HEK293 (cell line): Measurements from ENCODE around the gene MED6.
A peak's percentile ranks its signal among the peaks of the same experiment; 100 is the strongest.

Experiments used
- CTCF ChIA-PET: fragments of 350-600 bp; formaldehyde crosslinking; extraction: SDS; loops from one replicate; lab custom pipeline; 2021; ENCODE audit warnings: antibody characterized with exemption; lab: Yijun Ruan, JAX
- POLR2A ChIA-PET: fragments of 300-600 bp; formaldehyde crosslinking; extraction: SDS; loops from one replicate; lab custom pipeline; 2020; ENCODE audit warnings: antibody characterized with exemption, inconsistent platforms; lab: Yijun Ruan, JAX
- H3K27ac ChIP-seq: fragments of 200-500 bp; sonication (Bioruptor generic); 2 replicates; pipeline ENCODE4 v1.5.1; 2014; ENCODE audit warnings: low read depth, low read length, control low read depth, inconsistent platforms; ENCODE audit errors: extremely low read depth
- H3K36me3 ChIP-seq, 2 experiments: fragments of 200-500 bp in 1 of 2; sonication (Bioruptor generic) in 1 of 2; 1 replicate in 1 of 2; 2 replicates in 1 of 2; pipeline ENCODE4 v1.5.1; 2014 to 2017; ENCODE audit warnings: inconsistent platforms in 2 of 2, low read length in 2 of 2; ENCODE audit not compliant: control insufficient read depth in 2 of 2, insufficient read depth in 1 of 2
- H3K4me1 ChIP-seq: fragments of 200-500 bp; sonication (Bioruptor generic); 2 replicates; pipeline ENCODE4 v1.5.1; 2014; ENCODE audit warnings: mild to moderate bottlenecking, low read length, inconsistent platforms; ENCODE audit not compliant: control insufficient read depth, insufficient read depth
- H3K4me3 ChIP-seq: 2 replicates; pipeline ENCODE4 v1.5.1; 2011; ENCODE audit warnings: low read depth, mild to moderate bottlenecking, control low read depth, low read length, moderate library complexity
- H3K9me3 ChIP-seq: fragments of 200-500 bp; sonication (Bioruptor generic); 2 replicates; pipeline ENCODE4 v1.5.1; 2014; ENCODE audit warnings: low read depth, low read length, inconsistent platforms; ENCODE audit not compliant: control insufficient read depth, insufficient read depth
- BCL11A ChIP-seq: fragments of 450-650 bp; formaldehyde crosslinking; IDR thresholded peaks from 2 replicates; pipeline ENCODE4 v1.5.1; 2016; ENCODE audit warnings: low read depth, missing biosample characterization, missing genetic modification characterization
- GLIS2 ChIP-seq: fragments of 450-650 bp; formaldehyde crosslinking; IDR thresholded peaks from 2 replicates; pipeline ENCODE4 v1.5.1; 2016; ENCODE audit warnings: missing biosample characterization, missing genetic modification characterization
- MYNN ChIP-seq: fragments of 450-650 bp; formaldehyde crosslinking; IDR thresholded peaks from 2 replicates; pipeline ENCODE4 v1.5.1; 2016; ENCODE audit warnings: missing biosample characterization, missing genetic modification characterization, borderline replicate concordance
- PRDM4 ChIP-seq: fragments of 450-650 bp; formaldehyde crosslinking; IDR thresholded peaks from 2 replicates; pipeline ENCODE4 v1.5.1; 2017; ENCODE audit warnings: missing biosample characterization, missing genetic modification characterization
- WT1 ChIP-seq: fragments of 450-650 bp; formaldehyde crosslinking; IDR thresholded peaks from 2 replicates; pipeline ENCODE4 v1.5.1; 2016; ENCODE audit warnings: missing biosample characterization, missing genetic modification characterization
- ZBTB21 ChIP-seq: fragments of 450-650 bp; formaldehyde crosslinking; IDR thresholded peaks from 2 replicates; pipeline ENCODE4 v1.5.1; 2017; ENCODE audit warnings: missing biosample characterization, missing genetic modification characterization
- ZBTB44 ChIP-seq: fragments of 450-650 bp; IDR thresholded peaks from 2 replicates; pipeline ENCODE4 v1.5.1; 2018; ENCODE audit warnings: missing biosample characterization, mild to moderate bottlenecking, missing genetic modification characterization
- ZBTB48 ChIP-seq: fragments of 450-650 bp; formaldehyde crosslinking; IDR thresholded peaks from 2 replicates; pipeline ENCODE4 v1.5.1; 2016; ENCODE audit warnings: missing biosample characterization, missing genetic modification characterization
- ZBTB6 ChIP-seq: fragments of 450-650 bp; formaldehyde crosslinking; IDR thresholded peaks from 2 replicates; pipeline ENCODE4 v1.5.1; 2017; ENCODE audit warnings: missing biosample characterization, missing genetic modification characterization
- ZBTB8A ChIP-seq: fragments of 450-650 bp; formaldehyde crosslinking; IDR thresholded peaks from 2 replicates; pipeline ENCODE4 v1.5.1; 2016; ENCODE audit warnings: missing biosample characterization, missing genetic modification characterization
- ZFP37 ChIP-seq: fragments of 450-650 bp; formaldehyde crosslinking; IDR thresholded peaks from 2 replicates; pipeline ENCODE4 v1.5.1; 2016; ENCODE audit warnings: missing biosample characterization, missing genetic modification characterization
- ZNF202 ChIP-seq: fragments of 450-650 bp; formaldehyde crosslinking; IDR thresholded peaks from 2 replicates; pipeline ENCODE4 v1.5.1; 2016; ENCODE audit warnings: missing biosample characterization, missing genetic modification characterization, borderline replicate concordance
- ZNF266 ChIP-seq: fragments of 450-650 bp; formaldehyde crosslinking; IDR thresholded peaks from 2 replicates; pipeline ENCODE4 v1.5.1; 2016; ENCODE audit warnings: missing biosample characterization, missing genetic modification characterization, low read depth
- ZNF37A ChIP-seq: fragments of 450-650 bp; IDR thresholded peaks from 2 replicates; pipeline ENCODE4 v1.5.1; 2018; ENCODE audit warnings: missing biosample characterization, missing genetic modification characterization
- ZNF391 ChIP-seq: fragments of 450-650 bp; formaldehyde crosslinking; IDR thresholded peaks from 2 replicates; pipeline ENCODE4 v1.5.1; 2016; ENCODE audit warnings: low read depth, missing biosample characterization, missing genetic modification characterization, borderline replicate concordance
- ZNF530 ChIP-seq: fragments of 450-650 bp; formaldehyde crosslinking; IDR thresholded peaks from 2 replicates; pipeline ENCODE4 v1.5.1; 2016; ENCODE audit warnings: low read depth, missing biosample characterization, missing genetic modification characterization
- ZNF548 ChIP-seq: fragments of 450-650 bp; formaldehyde crosslinking; IDR thresholded peaks from 2 replicates; pipeline ENCODE4 v1.5.1; 2016; ENCODE audit warnings: missing biosample characterization, missing genetic modification characterization
- ZNF558 ChIP-seq: fragments of 450-650 bp; formaldehyde crosslinking; IDR thresholded peaks from 2 replicates; pipeline ENCODE4 v1.5.1; 2016; ENCODE audit warnings: missing biosample characterization, missing genetic modification characterization
- ZNF654 ChIP-seq: fragments of 450-650 bp; formaldehyde crosslinking; IDR thresholded peaks from 2 replicates; pipeline ENCODE4 v1.5.1; 2016; ENCODE audit warnings: low read depth, missing biosample characterization, missing genetic modification characterization
- ZNF664 ChIP-seq: fragments of 450-650 bp; formaldehyde crosslinking; IDR thresholded peaks from 2 replicates; pipeline ENCODE4 v1.5.1; 2016; ENCODE audit warnings: missing biosample characterization, missing genetic modification characterization
- ZNF677 ChIP-seq: fragments of 450-650 bp; IDR thresholded peaks from 2 replicates; pipeline ENCODE4 v1.5.0; 2018; ENCODE audit warnings: missing biosample characterization, mild to moderate bottlenecking, missing genetic modification characterization, moderate library complexity
- ZNF701 ChIP-seq: fragments of 450-650 bp; formaldehyde crosslinking; IDR thresholded peaks from 2 replicates; pipeline ENCODE4 v1.5.1; 2016; ENCODE audit warnings: missing biosample characterization, missing genetic modification characterization
- ZNF785 ChIP-seq: fragments of 450-650 bp; formaldehyde crosslinking; IDR thresholded peaks from 2 replicates; pipeline ENCODE4 v1.5.1; 2016; ENCODE audit warnings: missing biosample characterization, missing genetic modification characterization
- ZNF837 ChIP-seq: fragments of 450-650 bp; formaldehyde crosslinking; IDR thresholded peaks from 2 replicates; pipeline ENCODE4 v1.5.1; 2016; ENCODE audit warnings: missing biosample characterization, missing genetic modification characterization

Gene MED6

GRCh38 chr14:70622111-70622712 lies 21.8 kb upstream of the MED6 start:
- CTCF ChIA-PET, result interaction anchor here (0.6 to 3.2 kb wide), 9 partner anchors 10 to 335 kb away, joined by 3 to 29 read pairs (median 4); no protein-coding TSS in a partner anchor
- no peak overlapping the region for H3K4me3 ChIP-seq
- no peaks in the 10 kb centered on the region for H3K36me3 ChIP-seq
- peaks cover 2% of the 10 kb centered on the region; the same call in 1 of the 2 replicates for H3K9me3 ChIP-seq
- no peak overlapping the region for H3K27ac ChIP-seq
- TF ChIP-seq ZNF391 (tag by site-specific recombination), result no peak
- TF ChIP-seq MYNN, result no peak
- TF ChIP-seq ZNF654 (tag by site-specific recombination), result peak; percentile 36
- TF ChIP-seq ZNF37A, result no peak
- POLR2A ChIA-PET, result no interaction called here
- no peaks in the 10 kb centered on the region for H3K4me1 ChIP-seq

- no peak for TF ChIP-seq ZNF785 (tag by site-specific recombination)
- TF ChIP-seq PRDM4 (tag by site-specific recombination), result no peak
- no peak for TF ChIP-seq ZBTB8A (tag by site-specific recombination)
- TF ChIP-seq BCL11A, result no peak
- TF ChIP-seq ZNF664 (tag by site-specific recombination), result no peak
- TF ChIP-seq GLIS2 (tag by site-specific recombination), result no peak
- TF ChIP-seq ZNF530 (tag by site-specific recombination), result no peak
- TF ChIP-seq ZBTB48, result no peak
- H3K9me3 ChIP-seq, result peaks cover 2% of the 10 kb centered on the region; the same call in 1 of the 2 replicates
- POLR2A ChIA-PET, result no interaction called here
- no peaks in the 10 kb centered on the region for H3K36me3 ChIP-seq
- no peak overlapping the region for H3K27ac ChIP-seq
- no peak overlapping the region for H3K4me3 ChIP-seq
- no peaks in the 10 kb centered on the region for H3K4me1 ChIP-seq
- CTCF ChIA-PET, result interaction anchor here (0.7 to 2.3 kb wide), 4 partner anchors 11 to 149 kb away, joined by 4 to 6 read pairs (median 4); no protein-coding TSS in a partner anchor
Measured at GRCh38 chr14:70619708-70620107, 19.3 kb upstream of the MED6 start.

GRCh38 chr14:70618314-70618713 lies 17.9 kb upstream of the MED6 start:
- ChIA-PET POLR2A (no interaction called here), CTCF (interaction anchor here (2.3 kb wide), 1 partner anchor 97 kb away, joined by 5 read pairs; no protein-coding TSS in a partner anchor)
- TF ChIP-seq ZNF202 (tag by site-specific recombination) (no peak), ZNF548 (tag by site-specific recombination) (no peak), ZNF837 (tag by site-specific recombination) (no peak), ZNF701 (no peak), ZBTB21 (no peak), ZBTB6 (tag by site-specific recombination) (no peak), ZBTB44 (tag by site-specific recombination) (no peak), ZFP37 (tag by site-specific recombination) (no peak), ZNF558 (tag by site-specific recombination) (no peak), WT1 (tag by site-specific recombination) (no peak), ZNF266 (tag by site-specific recombination) (no peak), ZNF677 (tag by site-specific recombination) (no peak)
- Histone ChIP-seq H3K4me1 (no peaks in the 10 kb centered on the region), H3K36me3 (no peaks in the 10 kb centered on the region), H3K9me3 (peaks cover 2% of the 10 kb centered on the region; the same call in 1 of the 2 replicates), H3K4me3 (no peak overlapping the region), H3K27ac (no peak overlapping the region)
